ENCODE data around the gene RAB3IL1.
"Not testable (repeated sequence)": the region's sequence is repeated elsewhere in the genome, so short reads cannot be mapped to it uniquely, and the experiment has no call there.

Gene RAB3IL1

GRCh38 chr11:61917334-61918109 is at the start of gene RAB3IL1:
TSS of gene RAB3IL1 (minus strand) at chr11:61917566. CDS start at chr11:61917367, 199 bp downstream.
- Mint-ChIP-seq H3K27ac (no peak within 1 kb of the TSS), H3K4me1 (peaks cover 1% of the 10 kb centered on the region), H3K9me3 (no peaks in the 10 kb centered on the region), H3K27me3 (peaks cover 63% of the 10 kb centered on the region), H3K4me3 (peak within 1 kb of the TSS; percentile 67), H3K36me3 (ENCODE audit: low read depth) (no peaks in the 10 kb centered on the region)
- DNase-seq (no peak), ATAC-seq (peak; percentile 29)

GRCh38 chr11:61966734-61967115 is 49.4 kb upstream of the RAB3IL1 start:
- Mint-ChIP-seq H3K27ac (peak overlapping the region; percentile 86), H3K27me3 (no peaks in the 10 kb centered on the region), H3K4me1 (peaks cover 65% of the 10 kb centered on the region), H3K36me3 (ENCODE audit: low read depth) (peaks cover 34% of the 10 kb centered on the region), H3K9me3 (no peaks in the 10 kb centered on the region), H3K4me3 (peak overlapping the region; percentile 92)
- ATAC-seq = no peak
- DNase-seq = peak; percentile 35

GRCh38 chr11:61964666-61965271 is 47.4 kb upstream of the RAB3IL1 start:
- Mint-ChIP-seq H3K27ac (peak overlapping the region; percentile 20), H3K4me1 (peaks cover 47% of the 10 kb centered on the region), H3K4me3 (peak overlapping the region; percentile 92), H3K36me3 (ENCODE audit: low read depth) (peaks cover 34% of the 10 kb centered on the region)
- H3K9me3 Mint-ChIP-seq, ATAC-seq, DNase-seq, H3K27me3 Mint-ChIP-seq: not testable (repeated sequence)

GRCh38 chr11:61964058-61964665 is 46.8 kb upstream of the RAB3IL1 start:
- no peak for ATAC-seq
- peak overlapping the region; percentile 92 for H3K4me3 Mint-ChIP-seq
- H3K36me3 Mint-ChIP-seq (ENCODE audit: low read depth) = peaks cover 34% of the 10 kb centered on the region
- no peaks in the 10 kb centered on the region for H3K9me3 Mint-ChIP-seq
- no peak for DNase-seq
- no peaks in the 10 kb centered on the region for H3K27me3 Mint-ChIP-seq
- peaks cover 42% of the 10 kb centered on the region for H3K4me1 Mint-ChIP-seq
- H3K27ac Mint-ChIP-seq = no peak overlapping the region

GRCh38 chr11:61963282-61964057 is 46.1 kb upstream of the RAB3IL1 start:
- Mint-ChIP-seq H3K27ac (peak overlapping the region; percentile 69), H3K27me3 (no peaks in the 10 kb centered on the region), H3K36me3 (ENCODE audit: low read depth) (peaks cover 34% of the 10 kb centered on the region)

GRCh38 chr11:61963016-61963281 is 45.6 kb upstream of the RAB3IL1 start:
- no peak overlapping the region for H3K4me3 Mint-ChIP-seq
- ATAC-seq = no peak
- no peak for DNase-seq
- no peaks in the 10 kb centered on the region for H3K27me3 Mint-ChIP-seq
- H3K4me1 Mint-ChIP-seq = peaks cover 32% of the 10 kb centered on the region
- H3K9me3 Mint-ChIP-seq = no peaks in the 10 kb centered on the region
- peaks cover 34% of the 10 kb centered on the region for H3K36me3 Mint-ChIP-seq (ENCODE audit: low read depth)
- H3K27ac Mint-ChIP-seq = no peak overlapping the region

More at GRCh38 chr11:61963282-61964057, 46.1 kb upstream of the RAB3IL1 start:
- Mint-ChIP-seq H3K9me3 (no peaks in the 10 kb centered on the region), H3K4me3 (peak overlapping the region; percentile 22), H3K4me1 (peaks cover 36% of the 10 kb centered on the region)
- ATAC-seq = no peak
- no peak for DNase-seq

- Mint-ChIP-seq H3K27ac (no peak overlapping the region), H3K36me3 (ENCODE audit: low read depth) (peaks cover 34% of the 10 kb centered on the region), H3K9me3 (no peaks in the 10 kb centered on the region), H3K4me1 (peaks cover 32% of the 10 kb centered on the region), H3K4me3 (no peak overlapping the region), H3K27me3 (no peaks in the 10 kb centered on the region)
- DNase-seq (no peak), ATAC-seq (no peak)
Observed at GRCh38 chr11:61962213-61963015, 45.0 kb upstream of the RAB3IL1 start.

- H3K4me3 Mint-ChIP-seq = no peak overlapping the region
- peaks cover 32% of the 10 kb centered on the region for H3K4me1 Mint-ChIP-seq
- no peak overlapping the region for H3K27ac Mint-ChIP-seq
- peaks cover 34% of the 10 kb centered on the region for H3K36me3 Mint-ChIP-seq (ENCODE audit: low read depth)
- DNase-seq (no peak), ATAC-seq (no peak)
- no peaks in the 10 kb centered on the region for H3K27me3 Mint-ChIP-seq
- H3K9me3 Mint-ChIP-seq = no peaks in the 10 kb centered on the region
Observed at GRCh38 chr11:61961570-61962212, 44.3 kb upstream of the RAB3IL1 start.

GRCh38 chr11:61960532-61960931 is 43.2 kb upstream of the RAB3IL1 start:
- H3K9me3 Mint-ChIP-seq = no peaks in the 10 kb centered on the region
- H3K4me3 Mint-ChIP-seq = no peak overlapping the region
- peaks cover 25% of the 10 kb centered on the region for H3K36me3 Mint-ChIP-seq (ENCODE audit: low read depth)
- H3K27me3 Mint-ChIP-seq = peaks cover 9% of the 10 kb centered on the region
- DNase-seq (no peak), ATAC-seq (no peak)
- H3K4me1 Mint-ChIP-seq = peaks cover 33% of the 10 kb centered on the region
- H3K27ac Mint-ChIP-seq = no peak overlapping the region

GRCh38 chr11:61959678-61960077 is 42.3 kb upstream of the RAB3IL1 start:
- H3K27ac Mint-ChIP-seq = no peak overlapping the region
- H3K4me1 Mint-ChIP-seq = peaks cover 25% of the 10 kb centered on the region
- H3K36me3 Mint-ChIP-seq (ENCODE audit: low read depth) = peaks cover 16% of the 10 kb centered on the region
- no peak for DNase-seq
- no peak for ATAC-seq
- H3K27me3 Mint-ChIP-seq = peaks cover 11% of the 10 kb centered on the region
- no peak overlapping the region for H3K4me3 Mint-ChIP-seq
- no peaks in the 10 kb centered on the region for H3K9me3 Mint-ChIP-seq

GRCh38 chr11:61959114-61959513 is 41.7 kb upstream of the RAB3IL1 start:
- H3K4me3 Mint-ChIP-seq = no peak overlapping the region
- no peak for DNase-seq
- H3K4me1 Mint-ChIP-seq = peaks cover 19% of the 10 kb centered on the region
- H3K9me3 Mint-ChIP-seq = no peaks in the 10 kb centered on the region
- peaks cover 16% of the 10 kb centered on the region for H3K27me3 Mint-ChIP-seq
- no peak overlapping the region for H3K27ac Mint-ChIP-seq
- peak; percentile 21 for ATAC-seq
- H3K36me3 Mint-ChIP-seq (ENCODE audit: low read depth) = peaks cover 11% of the 10 kb centered on the region

GRCh38 chr11:61958590-61958989 is 41.2 kb upstream of the RAB3IL1 start:
- H3K4me3 Mint-ChIP-seq = no peak overlapping the region
- peaks cover 21% of the 10 kb centered on the region for H3K27me3 Mint-ChIP-seq
- no peaks in the 10 kb centered on the region for H3K9me3 Mint-ChIP-seq
- ATAC-seq (no peak), DNase-seq (no peak)
- peaks cover 14% of the 10 kb centered on the region for H3K4me1 Mint-ChIP-seq
- no peak overlapping the region for H3K27ac Mint-ChIP-seq
- H3K36me3 Mint-ChIP-seq (ENCODE audit: low read depth) = peaks cover 5% of the 10 kb centered on the region

- ATAC-seq (no peak), DNase-seq (no peak)
- Mint-ChIP-seq H3K27me3 (peaks cover 21% of the 10 kb centered on the region), H3K9me3 (no peaks in the 10 kb centered on the region), H3K27ac (no peak overlapping the region), H3K36me3 (ENCODE audit: low read depth) (no peaks in the 10 kb centered on the region), H3K4me1 (peaks cover 6% of the 10 kb centered on the region), H3K4me3 (no peak overlapping the region)
Observed at GRCh38 chr11:61957021-61957770, 39.8 kb upstream of the RAB3IL1 start.

Measured in activated naive CD8-positive, alpha-beta T cell treated with anti-CD3 and anti-CD28 coated beads, Interleukin-2, amount 50 U/mL, for 24 hours (primary cell).